ENCODE measurements around the gene TBC1D1.

DNA sequence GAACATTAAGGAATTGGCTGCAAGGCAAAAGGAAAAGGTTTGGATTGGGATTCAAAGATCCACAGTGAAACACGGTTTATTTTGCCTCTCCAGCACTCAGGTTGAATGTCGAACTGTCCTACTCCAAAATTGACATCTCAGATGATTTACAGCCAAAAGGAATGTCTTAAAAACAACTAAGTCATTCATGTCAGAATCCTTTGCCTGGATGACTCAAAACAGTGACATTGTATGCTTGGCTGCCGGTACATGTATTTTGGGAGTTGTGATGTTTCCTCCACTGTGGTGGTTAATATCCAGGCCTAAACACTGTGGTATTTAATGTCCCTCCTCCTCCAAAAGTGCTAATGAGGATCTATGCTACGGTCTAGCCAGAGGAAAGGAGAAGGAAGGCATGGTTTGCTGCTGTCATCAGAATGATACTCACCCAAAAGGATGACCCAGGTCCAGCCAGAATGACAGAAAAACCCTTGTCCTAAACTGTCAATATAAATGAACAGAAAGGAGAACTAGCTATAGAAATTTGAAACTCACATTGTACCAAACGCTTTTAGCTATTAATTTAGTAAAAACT, 43.5 kb upstream of the TBC1D1 start:
- TF ChIP-seq REST (IDR thresholded peaks at IDR 0.05; ENCODE audit: unreplicated experiment) (no peak), CREB1 (CRISPR knock-in tag; IDR thresholded peaks at IDR 0.05; ENCODE audit: low read depth) (no peak), JUNB (IDR thresholded peaks at IDR 0.05; ENCODE audit: unreplicated experiment) (no peak), POLR2AphosphoS5 (IDR thresholded peaks at IDR 0.05; ENCODE audit: low read depth) (no peak), EZH2phosphoT487 (IDR thresholded peaks at IDR 0.05; ENCODE audit: unreplicated experiment) (no peak), EZH2 (IDR thresholded peaks at IDR 0.05; ENCODE audit: low read depth, unreplicated experiment) (no peak), STAT1 (IDR thresholded peaks at IDR 0.05; ENCODE audit: unreplicated experiment) (no peak)
- TF ChIP-seq, protein P1, sequence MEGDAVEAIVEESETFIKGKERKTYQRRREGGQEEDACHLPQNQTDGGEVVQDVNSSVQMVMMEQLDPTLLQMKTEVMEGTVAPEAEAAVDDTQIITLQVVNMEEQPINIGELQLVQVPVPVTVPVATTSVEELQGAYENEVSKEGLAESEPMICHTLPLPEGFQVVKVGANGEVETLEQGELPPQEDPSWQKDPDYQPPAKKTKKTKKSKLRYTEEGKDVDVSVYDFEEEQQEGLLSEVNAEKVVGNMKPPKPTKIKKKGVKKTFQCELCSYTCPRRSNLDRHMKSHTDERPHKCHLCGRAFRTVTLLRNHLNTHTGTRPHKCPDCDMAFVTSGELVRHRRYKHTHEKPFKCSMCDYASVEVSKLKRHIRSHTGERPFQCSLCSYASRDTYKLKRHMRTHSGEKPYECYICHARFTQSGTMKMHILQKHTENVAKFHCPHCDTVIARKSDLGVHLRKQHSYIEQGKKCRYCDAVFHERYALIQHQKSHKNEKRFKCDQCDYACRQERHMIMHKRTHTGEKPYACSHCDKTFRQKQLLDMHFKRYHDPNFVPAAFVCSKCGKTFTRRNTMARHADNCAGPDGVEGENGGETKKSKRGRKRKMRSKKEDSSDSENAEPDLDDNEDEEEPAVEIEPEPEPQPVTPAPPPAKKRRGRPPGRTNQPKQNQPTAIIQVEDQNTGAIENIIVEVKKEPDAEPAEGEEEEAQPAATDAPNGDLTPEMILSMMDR (conservative IDR thresholded peaks at IDR 0.05; ENCODE audit: low read depth in 2 of 2) = no peak
- TF ChIP-seq, protein P2, sequence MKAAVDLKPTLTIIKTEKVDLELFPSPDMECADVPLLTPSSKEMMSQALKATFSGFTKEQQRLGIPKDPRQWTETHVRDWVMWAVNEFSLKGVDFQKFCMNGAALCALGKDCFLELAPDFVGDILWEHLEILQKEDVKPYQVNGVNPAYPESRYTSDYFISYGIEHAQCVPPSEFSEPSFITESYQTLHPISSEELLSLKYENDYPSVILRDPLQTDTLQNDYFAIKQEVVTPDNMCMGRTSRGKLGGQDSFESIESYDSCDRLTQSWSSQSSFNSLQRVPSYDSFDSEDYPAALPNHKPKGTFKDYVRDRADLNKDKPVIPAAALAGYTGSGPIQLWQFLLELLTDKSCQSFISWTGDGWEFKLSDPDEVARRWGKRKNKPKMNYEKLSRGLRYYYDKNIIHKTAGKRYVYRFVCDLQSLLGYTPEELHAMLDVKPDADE (IDR thresholded peaks at IDR 0.05) = no peak

Data from GM23338 (cell line).